HUES48 (cell line): ENCODE data around the gene DERL3.

Experiments
- H3K27ac ChIP-seq: one replicate; pipeline ENCODE4 v1.7.0; 2013; ENCODE audit warnings: low read depth, low read length, inconsistent platforms
- H3K27me3 ChIP-seq: 2 replicates; pipeline ENCODE4 v1.6.1; 2013; ENCODE audit warnings: mild to moderate bottlenecking, low read length; ENCODE audit not compliant: control insufficient read depth, insufficient read depth
- H3K36me3 ChIP-seq: 2 replicates; pipeline ENCODE4 v1.6.1; 2013; ENCODE audit warnings: low read length; ENCODE audit not compliant: control insufficient read depth, insufficient read depth
- H3K4me1 ChIP-seq: 2 replicates; pipeline ENCODE4 v1.6.1; 2013; ENCODE audit warnings: mild to moderate bottlenecking, low read length; ENCODE audit not compliant: control insufficient read depth, insufficient read depth
- H3K4me3 ChIP-seq: 2 replicates; pipeline ENCODE4 v1.5.1; 2013; ENCODE audit warnings: mild to moderate bottlenecking, low read depth, low read length
- H3K9ac ChIP-seq: 2 replicates; pipeline ENCODE4 v1.6.1; 2013; ENCODE audit warnings: mild to moderate bottlenecking, low read depth, low read length, moderate library complexity
- H3K9me3 ChIP-seq: 2 replicates; pipeline ENCODE4 v1.6.1; 2013; ENCODE audit warnings: low read length; ENCODE audit not compliant: control insufficient read depth, insufficient read depth

Gene DERL3

DNA sequence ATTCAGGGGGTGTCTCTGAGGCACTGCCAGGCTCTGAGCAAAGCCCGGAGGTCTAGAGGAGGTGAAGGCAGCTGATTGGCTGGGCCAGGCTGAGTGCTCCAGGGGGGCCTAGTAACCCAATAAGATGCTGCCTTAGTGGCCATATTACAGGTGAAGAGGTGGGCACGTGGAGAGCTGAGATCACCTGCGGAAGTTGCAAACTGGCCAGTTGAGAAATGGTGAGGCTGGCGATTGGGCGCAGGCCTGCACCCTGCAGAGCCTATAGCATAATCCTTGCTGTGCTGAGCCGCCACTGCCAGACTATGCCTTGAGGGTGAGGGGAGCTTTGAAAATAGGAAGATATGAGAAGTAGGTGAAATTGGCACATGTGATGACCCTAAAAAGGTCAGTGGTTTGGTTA lies 21.7 kb downstream of the DERL3 start:
- H3K27ac ChIP-seq: no peak overlapping the region

GRCh38 chr22:23816156-23816976 lies 22.4 kb downstream of the DERL3 start:
- no peaks in the 10 kb centered on the region for H3K4me1 ChIP-seq
- no peak overlapping the region for H3K4me3 ChIP-seq
- no peak overlapping the region for H3K9ac ChIP-seq
- no peaks in the 10 kb centered on the region for H3K27me3 ChIP-seq
- peaks cover 66% of the 10 kb centered on the region for H3K36me3 ChIP-seq
- H3K27ac ChIP-seq: no peak overlapping the region
- no peaks in the 10 kb centered on the region for H3K9me3 ChIP-seq

More for the DNA sequence above, 21.7 kb downstream of the DERL3 start:
- Histone ChIP-seq H3K9ac (no peak overlapping the region), H3K9me3 (no peaks in the 10 kb centered on the region), H3K4me3 (no peak overlapping the region), H3K4me1 (no peaks in the 10 kb centered on the region), H3K36me3 (peaks cover 64% of the 10 kb centered on the region), H3K27me3 (no peaks in the 10 kb centered on the region)

- Histone ChIP-seq H3K27me3 (no peaks in the 10 kb centered on the region), H3K9me3 (no peaks in the 10 kb centered on the region), H3K36me3 (peaks cover 66% of the 10 kb centered on the region), H3K4me1 (no peaks in the 10 kb centered on the region), H3K27ac (no peak overlapping the region), H3K4me3 (no peak overlapping the region), H3K9ac (no peak overlapping the region)
These were observed 23.2 kb downstream of the DERL3 start for GRCh38 chr22:23815541-23816155.

- Histone ChIP-seq H3K9ac (no peak overlapping the region), H3K4me3 (no peak overlapping the region), H3K4me1 (no peaks in the 10 kb centered on the region), H3K36me3 (peaks cover 49% of the 10 kb centered on the region), H3K27me3 (no peaks in the 10 kb centered on the region), H3K9me3 (no peaks in the 10 kb centered on the region), H3K27ac (no peak overlapping the region)
These were observed 26.4 kb downstream of the DERL3 start for GRCh38 chr22:23812378-23812777.

DNA sequence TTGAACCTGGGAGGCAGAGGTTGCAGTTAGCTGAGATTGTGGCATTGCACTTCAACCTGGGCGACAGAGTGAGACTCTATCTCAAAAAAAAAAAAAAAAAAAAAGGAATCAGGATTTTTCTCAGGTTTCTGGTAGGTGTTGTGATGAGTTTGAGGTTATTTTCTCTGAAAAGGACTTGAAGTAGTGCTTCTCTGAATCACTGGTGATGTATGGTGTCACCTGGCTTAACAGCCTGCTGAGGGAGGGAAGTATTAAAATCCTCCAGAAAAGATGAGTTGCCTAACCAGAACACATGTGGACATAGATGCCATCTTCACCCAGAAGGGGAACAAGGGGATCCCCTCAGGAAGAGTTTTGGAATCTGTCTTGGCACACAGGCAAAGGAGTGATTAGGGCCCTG lies 32.0 kb downstream of the DERL3 start:
- no peaks in the 10 kb centered on the region for H3K27me3 ChIP-seq
- no peak overlapping the region for H3K27ac ChIP-seq
- no peaks in the 10 kb centered on the region for H3K4me1 ChIP-seq
- H3K9ac ChIP-seq: no peak overlapping the region
- H3K36me3 ChIP-seq: peaks cover 68% of the 10 kb centered on the region
- no peaks in the 10 kb centered on the region for H3K9me3 ChIP-seq
- no peak overlapping the region for H3K4me3 ChIP-seq

- Histone ChIP-seq H3K9ac (no peak overlapping the region), H3K36me3 (peaks cover 73% of the 10 kb centered on the region), H3K9me3 (no peaks in the 10 kb centered on the region)
These were observed 34.0 kb downstream of the DERL3 start for GRCh38 chr22:23804781-23805291.

GRCh38 chr22:23803001-23803819 lies 35.6 kb downstream of the DERL3 start:
- peaks cover 81% of the 10 kb centered on the region for H3K36me3 ChIP-seq

More at GRCh38 chr22:23804781-23805291, 34.0 kb downstream of the DERL3 start:
- H3K27ac ChIP-seq: no peak overlapping the region
- no peaks in the 10 kb centered on the region for H3K27me3 ChIP-seq
- no peaks in the 10 kb centered on the region for H3K4me1 ChIP-seq
- no peak overlapping the region for H3K4me3 ChIP-seq

GRCh38 chr22:23801886-23802377 lies 36.9 kb downstream of the DERL3 start:
- Histone ChIP-seq H3K36me3 (peaks cover 82% of the 10 kb centered on the region), H3K4me3 (no peak overlapping the region), H3K4me1 (no peaks in the 10 kb centered on the region), H3K9me3 (no peaks in the 10 kb centered on the region), H3K27me3 (no peaks in the 10 kb centered on the region), H3K27ac (no peak overlapping the region), H3K9ac (no peak overlapping the region)

More at GRCh38 chr22:23803001-23803819, 35.6 kb downstream of the DERL3 start:
- Histone ChIP-seq H3K9me3 (no peaks in the 10 kb centered on the region), H3K4me3 (no peak overlapping the region), H3K27me3 (no peaks in the 10 kb centered on the region), H3K4me1 (no peaks in the 10 kb centered on the region), H3K9ac (no peak overlapping the region), H3K27ac (no peak overlapping the region)

DNA sequence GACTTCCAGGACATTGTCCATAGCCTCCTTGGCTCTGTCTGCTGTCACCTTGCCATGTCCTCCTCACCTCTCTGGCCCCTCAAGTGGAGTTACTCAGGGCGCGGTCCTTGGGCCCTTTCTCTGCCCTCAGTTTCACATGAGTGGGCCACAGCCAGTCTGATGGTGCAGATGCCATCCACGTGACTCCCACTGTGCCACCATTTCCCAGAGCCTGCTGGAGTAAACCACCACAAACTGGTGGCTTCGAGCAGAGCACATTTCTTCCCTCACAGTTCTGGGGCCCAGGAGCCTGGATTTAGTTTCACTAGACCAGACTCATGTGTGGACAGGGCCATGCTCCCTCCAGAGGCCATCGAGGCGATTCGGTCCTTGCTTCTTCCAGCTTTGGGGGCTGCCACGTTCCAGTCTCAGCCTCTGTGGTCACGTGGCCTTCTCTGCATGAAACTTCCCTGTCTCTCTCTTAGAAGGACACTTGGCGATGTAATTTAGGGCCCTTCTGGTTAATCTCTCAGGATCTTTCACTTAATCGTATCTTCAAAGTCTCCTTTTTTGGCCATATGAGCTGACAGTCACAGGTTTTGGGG lies 37.5 kb downstream of the DERL3 start:
- H3K9ac ChIP-seq: no peak overlapping the region
- no peak overlapping the region for H3K27ac ChIP-seq
- H3K27me3 ChIP-seq: no peaks in the 10 kb centered on the region
- H3K4me3 ChIP-seq: no peak overlapping the region
- H3K4me1 ChIP-seq: no peaks in the 10 kb centered on the region
- H3K36me3 ChIP-seq: peaks cover 80% of the 10 kb centered on the region
- no peaks in the 10 kb centered on the region for H3K9me3 ChIP-seq
